Fibroblast of the aortic adventitia (primary cell): Measurements from ENCODE around the gene HRH2. TPM values are rescaled to one million over a fixed set of nuclear protein-coding genes. Genes with fewer than 3 reads are reported as not detected.

Experiments used
- DNase-seq: peaks from one replicate; pipeline ENCODE4 v3.0.0-alpha.2; 2010; ENCODE audit warnings: low read depth
- H3K4me3 ChIP-seq: 2 replicates; pipeline ENCODE4 v1.5.1; 2011; ENCODE audit warnings: low read depth, mild to moderate bottlenecking, control low read depth, low read length, moderate library complexity
- CTCF ChIP-seq: IDR thresholded peaks from 2 replicates; pipeline ENCODE4 v1.5.1; 2011; ENCODE audit warnings: mild to moderate bottlenecking, low read length, control low read depth, inconsistent platforms; ENCODE audit not compliant: insufficient read depth
- total RNA-seq: library from RNA; depleted of rRNA; stranded (reverse); fragments of >200 nt; gene quantifications from 2 replicates; pipeline ENCODE4 v1.2.3, GENCODE V29; 2012; ENCODE audit warnings: low replicate concordance

Gene HRH2
- total RNA-seq, 1 donor, result under 0.01 TPM

GRCh38 chr5:175672976-175673648 is 15.2 kb downstream of the HRH2 start:
- no peak for TF ChIP-seq CTCF
- no peak for DNase-seq
- no peak overlapping the region for H3K4me3 ChIP-seq

- no peak for DNase-seq
- TF ChIP-seq CTCF, result no peak
- no peak overlapping the region for H3K4me3 ChIP-seq
These were observed 17.0 kb downstream of the HRH2 start for GRCh38 chr5:175674731-175675346.

GRCh38 chr5:175675873-175676272 is 18.0 kb downstream of the HRH2 start:
- no peak for DNase-seq
- TF ChIP-seq CTCF, result no peak
- H3K4me3 ChIP-seq, result no peak overlapping the region

- no peak overlapping the region for H3K4me3 ChIP-seq
- DNase-seq, result no peak
- no peak for TF ChIP-seq CTCF
These were observed 19.7 kb downstream of the HRH2 start for GRCh38 chr5:175677571-175677970.

GRCh38 chr5:175678074-175678473 is 20.2 kb downstream of the HRH2 start:
- H3K4me3 ChIP-seq, result no peak overlapping the region
- no peak for DNase-seq
- no peak for TF ChIP-seq CTCF

- DNase-seq, result no peak
- no peak for TF ChIP-seq CTCF
- H3K4me3 ChIP-seq, result no peak overlapping the region
These were observed 21.5 kb downstream of the HRH2 start for GRCh38 chr5:175679411-175679810.
